SH-SY5Y (cell line): Measurements from ENCODE around the gene ADORA2B.

Experiments used
- GATA2 ChIP-seq: IDR thresholded peaks from 2 replicates; pipeline ENCODE4 v1.6.1; 2011; ENCODE audit warnings: mild to moderate bottlenecking, low read depth, low read length
- GATA3 ChIP-seq: IDR thresholded peaks from 2 replicates; pipeline ENCODE4 v1.6.1; 2011; ENCODE audit warnings: low read depth, mild to moderate bottlenecking, low read length, moderate library complexity

GRCh38 chr17:15971098-15971678 lies 26.3 kb downstream of the ADORA2B start:
- TF ChIP-seq GATA3 (no peak), GATA2 (no peak)
